GM12892 (cell line): ENCODE measurements around the gene ECI1.

Experiments
- POLR2AphosphoS5 ChIP-seq: IDR thresholded peaks from 2 replicates; pipeline ENCODE4 v1.6.1; 2011; ENCODE audit warnings: low read depth, low read length, control low read depth
- TAF1 ChIP-seq: IDR thresholded peaks from 2 replicates; pipeline ENCODE4 v1.6.1; 2011; ENCODE audit warnings: low read depth, mild to moderate bottlenecking, control low read depth, low read length, borderline replicate concordance

GRCh38 chr16:2235695-2236336 lies 15.6 kb downstream of the ECI1 start:
- TF ChIP-seq POLR2AphosphoS5 (0 out of 2 replicates have a peak, but pooled peaks have one; percentile 5), TAF1 (no peak)
